Stimulated activated CD8-positive, alpha-beta memory T cell treated with anti-CD3 and anti-CD28 coated beads, Interleukin-7, amount 100 ng/mL, for 48 hours (primary cell): ENCODE data around the gene DNAH11.
"Not testable (repeated sequence)": the region's sequence is repeated elsewhere in the genome, so short reads cannot be mapped to it uniquely, and the experiment has no call there.

Experiments used
- DNase-seq, 2 donors: peaks; one replicate each; pipeline ENCODE4 v3.0.0-alpha.2; 2020; ENCODE audit warnings: low read depth in 1 of 2; ENCODE audit errors: extremely low read depth in 1 of 2

DNAH11 gene

GRCh38 chr7:21918216-21918615 is 375.4 kb downstream of the DNAH11 start:
- DNase-seq: no peak

- DNase-seq: no peak
Observed at GRCh38 chr7:21920936-21921335, 378.1 kb downstream of the DNAH11 start.

GRCh38 chr7:21922605-21923004 is 379.8 kb downstream of the DNAH11 start:
- no peak for DNase-seq

GRCh38 chr7:21923658-21924057 is 380.8 kb downstream of the DNAH11 start:
- no peak for DNase-seq

GRCh38 chr7:21926448-21926847 is 383.6 kb downstream of the DNAH11 start:
- DNase-seq: no peak

- DNase-seq: no peak
Observed at GRCh38 chr7:21927693-21928092, 384.9 kb downstream of the DNAH11 start.

GRCh38 chr7:21933293-21933692 is 390.5 kb downstream of the DNAH11 start:
- not testable (repeated sequence) for DNase-seq

- DNase-seq: no peak
Observed at GRCh38 chr7:21934808-21935207, 392.0 kb downstream of the DNAH11 start.

GRCh38 chr7:21938463-21938862 is 395.6 kb downstream of the DNAH11 start:
- DNase-seq: no peak

- peak; percentile 17 to 59 for DNase-seq
Observed at GRCh38 chr7:21939136-21939857, 396.5 kb downstream of the DNAH11 start.

- DNase-seq: no peak
Observed at GRCh38 chr7:21939858-21940372, 397.1 kb downstream of the DNAH11 start.

GRCh38 chr7:21941611-21942141 is 398.8 kb downstream of the DNAH11 start:
- no peak for DNase-seq

GRCh38 chr7:21942955-21943354 is 400.1 kb downstream of the DNAH11 start:
- DNase-seq: no peak

GRCh38 chr7:21943436-21943835 is 400.6 kb downstream of the DNAH11 start:
- DNase-seq: no peak

- DNase-seq: peak in 1 of 2 donors; percentile 29
Observed at GRCh38 chr7:21944616-21945453, 402.0 kb downstream of the DNAH11 start.

- peak; percentile 60 to 62 for DNase-seq
Observed at GRCh38 chr7:21945454-21946221, 402.8 kb downstream of the DNAH11 start, which contains the start of gene CDCA7L. Gene CDCA7L (minus strand): TSS chr7:21945899. CDS start chr7:21945804, 95 bp downstream.

- no peak for DNase-seq
Observed at GRCh38 chr7:21946222-21946709, 403.4 kb downstream of the DNAH11 start.

GRCh38 chr7:21947056-21947455 is 404.2 kb downstream of the DNAH11 start:
- no peak for DNase-seq

- no peak for DNase-seq
Observed at GRCh38 chr7:21947946-21948345, 405.1 kb downstream of the DNAH11 start.

- DNase-seq: no peak
Observed at GRCh38 chr7:21948364-21948763, 405.5 kb downstream of the DNAH11 start.
